ENCODE data around the gene C3orf52. TPM values are rescaled to one million over a fixed set of nuclear protein-coding genes. Genes with fewer than 3 reads are reported as not detected.

Gene C3orf52
- total and polyA plus RNA-seq, 8 donors = 4.2 to 66.9 (median 35.1) TPM

DNA sequence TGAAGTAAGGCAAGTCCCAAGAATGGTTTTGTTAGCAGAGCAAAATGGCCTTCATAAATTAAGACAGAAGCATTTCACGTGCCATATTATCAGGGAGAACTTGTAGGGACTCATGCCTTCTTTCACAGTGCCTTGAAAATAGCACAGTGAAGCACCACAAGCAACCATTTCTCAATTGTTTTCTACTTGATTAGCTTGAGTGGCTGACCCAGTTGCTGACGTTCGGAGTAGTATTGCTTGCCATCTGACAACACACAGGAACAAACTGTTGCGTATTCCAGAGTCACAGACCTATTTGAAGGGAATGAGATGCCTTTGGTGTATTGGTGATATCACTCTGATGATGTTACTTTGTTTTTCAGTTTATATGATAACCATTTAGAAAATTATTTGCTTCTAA lies 3.0 kb upstream of the C3orf52 start:
- intact Hi-C loops (cut with DNase I; ENCODE audit: low total_unique reads) = no loop called here
- Histone ChIP-seq H3K9me3 (no peaks in the 10 kb centered on the region), H3K27me3 (peaks cover 0 to 7% (median 0%) of the 10 kb centered on the region in 3 donors), H3K27ac (no peak overlapping the region), H3K4me1 (peaks cover 0 to 25% (median 23%) of the 10 kb centered on the region in 4 donors), H3K4me3 (no peak overlapping the region), H3K36me3 (no peaks in the 10 kb centered on the region)
- 78 to 88% (median 86%) methylated on average over 4 of the region's 4 CpGs for WGBS, 5 donors
- no peak for DNase-seq
- TF ChIP-seq EP300 (IDR thresholded peaks at IDR 0.05) (no peak), POLR2A (IDR thresholded peaks at IDR 0.05) (no peak), POLR2AphosphoS5 (IDR thresholded peaks at IDR 0.05) (no peak)
- TF ChIP-seq, protein P1, sequence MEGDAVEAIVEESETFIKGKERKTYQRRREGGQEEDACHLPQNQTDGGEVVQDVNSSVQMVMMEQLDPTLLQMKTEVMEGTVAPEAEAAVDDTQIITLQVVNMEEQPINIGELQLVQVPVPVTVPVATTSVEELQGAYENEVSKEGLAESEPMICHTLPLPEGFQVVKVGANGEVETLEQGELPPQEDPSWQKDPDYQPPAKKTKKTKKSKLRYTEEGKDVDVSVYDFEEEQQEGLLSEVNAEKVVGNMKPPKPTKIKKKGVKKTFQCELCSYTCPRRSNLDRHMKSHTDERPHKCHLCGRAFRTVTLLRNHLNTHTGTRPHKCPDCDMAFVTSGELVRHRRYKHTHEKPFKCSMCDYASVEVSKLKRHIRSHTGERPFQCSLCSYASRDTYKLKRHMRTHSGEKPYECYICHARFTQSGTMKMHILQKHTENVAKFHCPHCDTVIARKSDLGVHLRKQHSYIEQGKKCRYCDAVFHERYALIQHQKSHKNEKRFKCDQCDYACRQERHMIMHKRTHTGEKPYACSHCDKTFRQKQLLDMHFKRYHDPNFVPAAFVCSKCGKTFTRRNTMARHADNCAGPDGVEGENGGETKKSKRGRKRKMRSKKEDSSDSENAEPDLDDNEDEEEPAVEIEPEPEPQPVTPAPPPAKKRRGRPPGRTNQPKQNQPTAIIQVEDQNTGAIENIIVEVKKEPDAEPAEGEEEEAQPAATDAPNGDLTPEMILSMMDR (IDR thresholded peaks at IDR 0.05) = no peak

DNA sequence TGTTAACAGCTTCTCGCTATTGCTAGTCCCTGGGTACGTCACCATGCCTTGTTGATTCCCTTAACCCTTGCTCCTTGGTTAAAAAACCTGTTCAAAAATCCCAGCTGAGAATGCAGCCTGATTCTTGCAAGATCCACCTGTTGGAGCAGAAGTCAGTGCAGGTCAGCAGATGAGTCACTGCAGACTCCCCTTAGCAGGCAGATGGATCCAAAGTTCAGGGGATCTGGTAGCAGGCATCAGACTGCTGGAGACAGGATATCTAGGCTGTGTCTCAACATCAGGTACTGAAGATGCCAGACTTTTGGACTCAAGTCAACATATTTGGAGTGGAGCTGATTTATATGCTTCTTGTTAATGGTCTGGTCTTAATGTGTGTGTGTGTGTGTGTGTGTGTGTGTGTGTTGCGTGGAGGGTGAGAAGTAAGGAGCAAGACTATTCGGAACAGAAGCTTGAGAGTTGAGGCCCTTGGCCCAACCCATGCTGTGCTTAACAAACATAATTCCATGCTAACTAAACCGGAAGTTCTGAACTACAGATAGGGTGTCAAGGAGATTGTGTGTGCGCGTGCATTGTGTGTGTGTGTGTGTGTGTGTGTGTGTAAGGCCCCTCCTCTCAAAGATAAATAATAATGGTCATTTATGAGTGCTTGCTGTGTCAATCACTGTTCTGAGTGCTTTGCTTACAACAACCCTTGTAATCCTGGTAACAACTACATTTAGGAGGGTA lies 1.0 kb upstream of the C3orf52 start:
- TF ChIP-seq POLR2A (IDR thresholded peaks at IDR 0.05) = no peak
- TF ChIP-seq, protein P1 (IDR thresholded peaks at IDR 0.05) = no peak
- no peak for TF ChIP-seq POLR2AphosphoS5 (IDR thresholded peaks at IDR 0.05)
- no peak for TF ChIP-seq EP300 (IDR thresholded peaks at IDR 0.05)
- Histone ChIP-seq H3K9me3 (no peaks in the 10 kb centered on the region), H3K4me1 (peaks cover 0 to 35% (median 34%) of the 10 kb centered on the region in 4 donors), H3K27me3 (peaks cover 0 to 7% (median 0%) of the 10 kb centered on the region in 3 donors), H3K36me3 (no peaks in the 10 kb centered on the region), H3K27ac (peak overlapping the region; percentile 84 to 95 (median 89)), H3K4me3 (peak overlapping the region in 1 of 4 donors; percentile 56)
- DNase-seq = peak in 1 of 2 donors; percentile 72
- intact Hi-C loops (cut with DNase I; ENCODE audit: low total_unique reads) = no loop called here
- WGBS, 5 donors = 47 to 75% (median 56%) methylated on average over 7 of the region's 7 CpGs

DNA sequence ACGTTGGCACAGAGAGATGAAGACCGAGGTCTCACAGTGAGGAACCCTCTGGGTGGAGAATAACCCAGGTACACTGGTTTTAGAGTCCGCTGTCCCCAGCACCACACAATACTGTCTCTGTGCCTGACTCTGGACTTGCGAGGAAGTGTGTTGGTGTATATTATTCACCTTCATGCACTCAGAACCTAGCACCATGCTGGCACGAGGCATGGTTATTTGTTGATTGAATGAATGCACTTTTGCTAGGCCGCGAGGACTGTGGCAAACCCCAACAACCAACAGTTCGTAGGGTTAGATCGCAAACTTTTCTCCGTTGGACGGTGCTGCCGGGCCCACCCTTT lies 484 bp upstream of the C3orf52 start:
- 18 to 28% (median 22%) methylated on average over 10 to 12 of the region's 12 CpGs for WGBS, 5 donors
- no peak for TF ChIP-seq POLR2AphosphoS5 (IDR thresholded peaks at IDR 0.05)
- no peak for TF ChIP-seq EP300 (IDR thresholded peaks at IDR 0.05)
- no peak for TF ChIP-seq POLR2A (IDR thresholded peaks at IDR 0.05)
- TF ChIP-seq, protein P1 (IDR thresholded peaks at IDR 0.05) = no peak
- intact Hi-C loops (cut with DNase I; ENCODE audit: low total_unique reads) = no loop called here
- Histone ChIP-seq H3K4me1 (peaks cover 4 to 41% (median 38%) of the 10 kb centered on the region in 4 donors), H3K4me3 (peak overlapping the region; percentile 46 to 63 (median 54)), H3K27me3 (peaks cover 0 to 7% (median 0%) of the 10 kb centered on the region in 3 donors), H3K9me3 (no peaks in the 10 kb centered on the region), H3K36me3 (no peaks in the 10 kb centered on the region), H3K27ac (peak overlapping the region; percentile 84 to 95 (median 89))
- DNase-seq = no peak

DNA sequence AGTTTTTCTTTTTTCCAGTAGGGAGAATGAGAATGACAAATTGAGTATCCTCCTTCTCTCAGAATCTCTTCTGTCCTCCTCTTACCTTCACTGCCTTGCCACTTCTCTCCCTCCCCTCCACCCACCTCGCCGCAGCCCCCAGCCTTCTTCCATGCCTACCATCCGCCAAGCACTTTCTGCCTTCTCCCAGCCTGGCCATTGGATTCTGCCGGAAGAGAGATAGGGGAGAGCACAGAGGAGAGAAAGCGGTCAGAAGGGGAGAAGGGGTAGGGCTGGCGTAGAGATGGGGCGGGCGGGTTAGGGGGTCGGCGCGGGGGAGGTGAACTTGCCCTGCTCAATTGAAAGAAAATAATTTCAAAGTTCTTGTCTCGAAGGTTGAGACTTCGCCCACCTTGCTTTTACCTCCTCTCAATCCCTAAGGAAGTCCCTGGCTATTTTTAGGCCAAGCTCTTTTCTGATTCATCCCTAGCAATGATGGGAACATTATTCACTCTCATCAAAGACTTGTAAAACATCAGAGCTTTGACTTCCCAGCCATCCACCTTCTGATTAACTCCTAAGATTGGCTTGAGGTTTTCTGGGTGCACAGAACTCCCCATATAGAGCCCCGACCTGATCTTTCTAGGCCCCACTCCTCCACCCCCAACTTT lies 811 bp downstream of the C3orf52 start:
- DNase-seq = peak in 1 of 2 donors; percentile 36
- H3K27ac ChIP-seq = peak overlapping the region; percentile 84 to 95 (median 89)
- peaks cover 0 to 7% (median 0%) of the 10 kb centered on the region in 3 donors for H3K27me3 ChIP-seq
- TF ChIP-seq POLR2A (IDR thresholded peaks at IDR 0.05) (no peak), EP300 (IDR thresholded peaks at IDR 0.05) (no peak), POLR2AphosphoS5 (IDR thresholded peaks at IDR 0.05) (no peak)
- TF ChIP-seq, protein P1 (IDR thresholded peaks at IDR 0.05) = no peak
- WGBS, 5 donors = 21 to 43% (median 33%) methylated on average over 14 of the region's 14 CpGs
- H3K36me3 ChIP-seq = no peaks in the 10 kb centered on the region
- no peaks in the 10 kb centered on the region for H3K9me3 ChIP-seq
- H3K4me3 ChIP-seq = peak overlapping the region; percentile 46 to 63 (median 54)
- peaks cover 7 to 54% (median 47%) of the 10 kb centered on the region in 4 donors for H3K4me1 ChIP-seq
- intact Hi-C loops (cut with DNase I; ENCODE audit: low total_unique reads) = no loop called here
